GM21515 (cell line): ENCODE measurements around the gene USP9X.
"Not testable (repeated sequence)": the region's sequence is repeated elsewhere in the genome, so short reads cannot be mapped to it uniquely, and the experiment has no call there.

Experiments
- ATAC-seq: cut with Tn5 transposase; IDR thresholded peaks from one replicate; pipeline ENCODE4 v1.9.1; 2021; ENCODE audit not compliant: unreplicated experiment

Gene USP9X

DNA sequence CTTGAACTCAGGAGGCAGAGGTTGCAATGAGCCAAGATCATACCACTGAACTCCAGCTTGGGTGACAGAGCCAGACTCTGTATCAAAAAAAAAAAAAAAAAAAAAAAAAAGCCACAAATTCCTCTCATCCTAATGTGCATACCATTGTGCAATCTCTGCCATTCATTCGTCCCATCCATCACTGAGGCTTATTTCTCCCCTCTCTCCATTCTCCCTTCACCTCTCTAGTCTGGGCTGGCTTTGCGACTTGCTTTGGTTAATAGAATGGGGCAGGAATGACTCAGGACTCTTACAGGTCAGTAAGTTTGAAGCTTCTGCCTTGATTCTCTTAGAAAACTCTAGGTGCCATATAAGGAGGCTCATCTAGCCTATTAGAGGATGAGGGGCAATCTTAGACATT, 188.4 kb downstream of the USP9X start:
- ATAC-seq = no peak

DNA sequence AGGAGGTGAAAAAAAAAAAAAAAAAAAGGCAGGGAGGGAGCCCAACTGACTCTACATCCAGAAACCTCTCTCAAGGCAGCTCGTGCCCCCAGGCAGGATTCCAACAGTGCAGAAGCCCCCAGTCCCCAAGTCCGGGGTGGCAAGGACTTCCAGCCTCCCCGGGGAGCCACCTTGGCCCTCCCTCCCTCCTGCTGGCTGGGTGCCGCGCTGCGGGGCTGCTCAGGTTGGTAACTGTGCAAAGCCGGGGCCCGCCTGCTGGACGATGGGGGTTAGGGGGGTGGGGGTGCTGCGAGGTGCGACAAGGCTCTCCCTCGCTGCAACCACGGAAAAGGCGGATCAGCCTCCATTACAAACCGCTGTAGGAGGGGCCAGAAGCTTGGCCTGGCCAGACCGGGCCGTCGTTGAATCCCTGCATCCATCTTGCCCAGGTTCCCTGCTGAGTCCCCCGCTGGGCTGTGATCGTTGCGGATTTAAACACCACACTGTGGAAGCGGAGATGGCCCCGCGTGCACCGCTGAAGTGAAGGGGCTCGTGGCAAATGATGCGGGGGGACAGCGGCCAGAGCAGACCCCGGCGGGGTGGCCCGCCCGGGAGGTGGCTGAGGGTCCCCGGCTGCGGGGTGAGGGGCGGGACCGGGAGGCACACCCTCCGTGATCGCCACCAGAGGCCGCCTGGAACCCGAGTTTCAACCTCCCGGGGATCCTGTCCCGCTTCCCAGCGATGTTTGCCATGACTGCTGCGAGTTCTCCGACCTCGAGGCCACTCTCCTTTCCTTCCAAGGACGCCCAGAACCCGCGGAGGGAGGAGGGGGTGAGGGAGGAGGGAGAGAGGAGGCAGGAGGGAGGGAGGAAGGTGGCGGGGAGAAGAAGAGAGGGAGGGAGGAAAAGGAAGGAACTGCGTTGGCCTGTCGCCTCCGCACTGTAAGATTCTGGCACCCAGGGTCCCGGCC, 190.7 kb downstream of the USP9X start:
- no peak for ATAC-seq

DNA sequence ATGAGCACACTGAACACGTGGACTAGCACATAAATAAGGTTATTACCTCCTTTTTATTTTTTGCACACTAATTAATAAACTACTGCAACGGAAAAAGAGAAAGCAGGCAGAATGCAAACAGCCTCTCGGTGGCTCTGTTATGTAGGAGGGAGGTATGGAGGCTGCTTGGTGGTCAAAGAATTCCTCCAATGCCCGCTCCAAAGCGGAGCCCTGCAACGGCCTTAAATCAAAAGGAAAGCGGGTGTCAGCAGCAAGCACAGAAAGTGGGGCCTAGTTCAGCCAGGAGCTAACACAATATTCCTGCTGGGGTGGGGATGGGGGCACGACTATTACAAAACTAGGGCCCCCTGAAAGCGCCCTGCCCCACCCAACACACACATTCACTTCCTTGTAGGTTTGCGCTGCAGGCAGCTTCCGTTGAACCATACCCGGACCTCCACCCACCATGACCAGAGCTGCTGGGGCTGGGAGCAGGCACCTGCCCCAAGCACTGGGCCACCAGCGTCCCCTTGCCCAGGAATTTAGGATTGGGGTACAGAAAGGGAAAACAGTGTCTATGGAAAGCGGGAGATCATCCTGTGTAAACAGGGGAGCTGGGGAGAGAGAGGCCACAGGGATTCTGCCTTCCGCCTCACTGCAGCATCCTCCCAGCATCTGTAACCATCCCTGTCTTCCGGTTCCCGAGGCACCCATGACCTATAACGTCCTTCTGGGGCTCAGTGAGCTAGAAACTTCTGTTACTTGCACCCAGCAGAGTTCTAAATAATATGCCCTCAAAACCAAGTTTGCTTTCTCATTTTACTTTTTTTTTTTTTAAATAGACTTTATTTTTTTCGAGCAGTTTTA, 191.6 kb downstream of the USP9X start:
- ATAC-seq = no peak

DNA sequence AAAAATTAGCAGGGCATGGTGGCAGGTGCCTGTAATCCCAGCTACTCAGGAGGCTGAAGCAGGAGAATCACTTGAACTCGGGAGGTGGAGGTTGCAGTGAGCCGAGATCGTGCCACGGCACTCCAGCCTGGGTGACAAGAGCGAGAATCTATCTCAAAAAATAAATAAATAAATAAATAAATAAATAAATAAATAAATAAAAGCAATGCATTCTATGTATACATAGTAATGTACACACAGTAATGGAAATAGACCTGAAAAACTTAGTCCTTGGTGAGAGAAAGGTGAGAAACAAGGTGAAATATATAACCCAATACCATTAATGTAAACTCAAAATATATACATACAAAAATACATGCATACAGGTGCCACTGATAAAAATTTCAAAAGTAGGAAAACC, 197.1 kb downstream of the USP9X start:
- ATAC-seq = not testable (repeated sequence)

DNA sequence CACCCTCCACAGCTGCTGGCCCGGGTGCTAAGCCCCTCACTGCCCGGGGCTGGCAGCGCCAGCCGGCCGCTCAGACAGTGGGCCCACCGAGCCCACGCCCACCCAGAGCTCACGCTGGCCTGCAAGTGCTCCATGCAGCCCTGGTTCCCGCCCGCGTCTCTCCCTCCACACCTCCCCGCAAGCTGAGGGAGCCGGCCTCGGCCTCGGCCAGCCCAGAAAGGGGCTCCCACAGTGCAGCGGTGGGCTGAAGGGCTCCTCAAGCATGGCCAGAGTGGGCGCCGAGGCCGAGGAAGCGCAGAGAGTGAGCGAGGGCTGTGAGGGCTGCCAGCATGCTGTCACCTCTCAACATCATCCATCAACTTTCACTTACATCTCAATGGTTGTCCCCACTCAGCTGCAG, 200.7 kb downstream of the USP9X start:
- not testable (repeated sequence) for ATAC-seq
